Mesothelial cell of epicardium (in vitro differentiated cells): ENCODE results near the gene GPR179. TPM values are rescaled to one million over a fixed set of nuclear protein-coding genes. Genes with fewer than 3 reads are reported as not detected.

ENCODE experiments used
- total RNA-seq: library from RNA; stranded (reverse); gene quantifications from 3 replicates; pipeline ENCODE4 v1.2.1, GENCODE V29; 2021

Gene GPR179
- total RNA-seq, 1 donor from 2014 or later: 0.25 TPM

Other genes with a start within 250 kb of the GPR179 start
- not detected in 3 replicates for gene TBC1D3E, start 216.0 kb downstream of the GPR179 start, total RNA-seq
- gene TBC1D3, start 151.4 kb downstream of the GPR179 start, total RNA-seq: not detected in 3 replicates
- gene MRPL45, start 46.8 kb downstream of the GPR179 start, total RNA-seq: 39.9 to 42.9 TPM (median 41.9 TPM) in 3 replicates
- 31.6 to 33.6 TPM (median 32.9 TPM) in 3 replicates for gene SOCS7, start 7.9 kb upstream of the GPR179 start, total RNA-seq
- gene ARHGAP23, start 84.5 kb upstream of the GPR179 start, total RNA-seq: 86.7 to 89.1 TPM (median 87.2 TPM) in 3 replicates